Measurements from ENCODE around the gene MTA2.
"Not testable (repeated sequence)": the region's sequence is repeated elsewhere in the genome, so short reads cannot be mapped to it uniquely, and the experiment has no call there.

MTA2 gene

DNA sequence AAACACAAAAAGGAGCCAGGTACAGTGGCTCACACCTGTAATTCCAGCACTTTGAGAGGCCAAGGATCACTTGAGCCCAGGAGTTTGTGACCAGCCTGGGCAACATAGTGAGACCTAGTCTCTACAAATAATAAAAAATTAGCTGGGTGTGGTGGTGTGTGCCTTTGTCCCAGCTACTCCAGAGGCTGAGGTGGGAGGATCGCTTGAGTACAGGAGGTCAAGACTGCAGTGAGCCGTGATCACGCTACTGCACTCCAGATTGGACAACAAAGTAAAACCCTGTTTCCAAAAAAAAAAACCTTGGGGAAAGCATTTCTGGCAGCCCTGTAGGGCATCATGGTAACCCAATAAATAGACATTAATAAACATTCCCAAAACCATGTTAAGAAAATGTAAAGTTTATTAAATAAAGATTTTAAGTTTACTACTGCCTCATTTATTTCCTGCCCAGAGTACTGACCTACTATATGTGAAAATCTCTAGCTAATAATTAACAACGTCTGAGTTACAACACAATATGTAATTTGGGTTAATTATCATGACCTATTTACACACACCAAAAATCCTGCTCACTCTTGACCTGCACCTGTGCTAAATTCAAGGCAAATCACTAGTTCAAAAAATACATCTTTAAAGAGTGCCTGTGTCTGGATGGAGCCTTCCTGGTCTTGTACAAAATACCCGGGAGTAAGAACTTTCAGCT is 36.4 kb downstream of the MTA2 start:
- DNase-seq, result no peak

DNA sequence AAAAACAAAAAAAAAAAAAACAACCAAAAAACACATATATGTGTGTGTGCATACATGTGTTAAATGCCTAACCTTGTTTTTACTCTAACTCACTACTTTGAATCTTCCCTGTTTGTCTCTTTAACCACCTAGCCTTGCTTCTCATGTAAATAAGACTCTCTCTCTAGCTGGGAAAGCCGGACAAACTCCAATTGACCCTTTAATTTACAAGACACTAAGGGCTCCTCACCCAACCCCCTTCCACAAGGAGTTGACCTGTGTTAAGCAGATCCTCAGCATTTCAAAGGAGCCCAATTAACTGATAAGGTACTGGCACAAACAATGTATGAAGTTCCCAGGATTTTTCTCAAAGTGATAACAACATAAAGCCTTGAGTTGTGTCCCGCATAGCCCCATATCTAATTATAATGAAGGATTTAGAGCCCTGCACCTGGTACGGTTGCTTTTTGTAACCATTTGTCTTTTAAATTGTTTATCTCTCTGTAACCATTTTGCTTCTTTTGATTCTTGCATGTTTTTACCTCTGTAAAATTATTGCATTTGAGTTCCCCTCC is 39.9 kb downstream of the MTA2 start:
- DNase-seq, result not testable (repeated sequence)

- peak; percentile 81 for DNase-seq
Observed at GRCh38 chr11:62560566-62561103, 41.0 kb downstream of the MTA2 start.

DNA sequence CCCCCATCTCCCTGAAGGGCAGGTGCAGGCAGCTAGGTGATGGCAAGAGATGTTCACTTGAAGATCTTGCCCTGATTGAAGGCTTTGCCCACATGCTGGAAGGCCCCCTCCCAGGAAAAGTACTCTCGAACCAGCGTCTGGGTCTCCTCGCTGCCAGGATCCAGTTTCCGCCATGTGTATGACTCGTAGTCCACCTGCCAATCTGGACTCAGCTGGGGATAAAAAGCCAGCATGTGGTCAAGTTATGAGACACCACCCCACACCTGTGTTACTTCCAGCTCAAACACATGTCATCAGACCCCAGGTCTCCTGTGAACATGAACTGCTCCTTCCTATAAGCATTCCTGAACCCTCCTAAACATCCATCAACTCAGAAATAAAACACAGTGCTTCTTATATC is 42.0 kb downstream of the MTA2 start:
- DNase-seq, result not testable (repeated sequence)

DNA sequence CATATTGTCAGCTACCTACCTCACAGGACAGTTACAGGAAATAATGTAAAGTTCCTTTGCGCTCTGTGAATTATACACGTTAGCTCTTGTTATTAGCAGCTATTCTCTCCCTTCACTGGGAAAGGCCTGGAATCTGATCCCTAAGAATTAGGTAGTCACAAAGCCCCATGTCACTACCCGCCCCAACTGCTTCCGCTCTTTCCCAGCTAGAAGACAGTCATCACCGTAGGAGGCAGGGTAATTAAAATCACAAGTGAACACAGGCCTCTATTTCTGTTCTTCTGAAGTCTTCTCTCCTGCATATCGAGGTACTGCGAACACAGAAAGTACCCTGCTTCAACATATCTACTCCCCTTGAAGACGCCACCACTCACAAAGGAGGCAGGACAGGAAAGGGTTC is 42.5 kb downstream of the MTA2 start:
- no peak for DNase-seq

- DNase-seq, result no peak
Observed at GRCh38 chr11:62558669-62559068, 43.0 kb downstream of the MTA2 start.

DNA sequence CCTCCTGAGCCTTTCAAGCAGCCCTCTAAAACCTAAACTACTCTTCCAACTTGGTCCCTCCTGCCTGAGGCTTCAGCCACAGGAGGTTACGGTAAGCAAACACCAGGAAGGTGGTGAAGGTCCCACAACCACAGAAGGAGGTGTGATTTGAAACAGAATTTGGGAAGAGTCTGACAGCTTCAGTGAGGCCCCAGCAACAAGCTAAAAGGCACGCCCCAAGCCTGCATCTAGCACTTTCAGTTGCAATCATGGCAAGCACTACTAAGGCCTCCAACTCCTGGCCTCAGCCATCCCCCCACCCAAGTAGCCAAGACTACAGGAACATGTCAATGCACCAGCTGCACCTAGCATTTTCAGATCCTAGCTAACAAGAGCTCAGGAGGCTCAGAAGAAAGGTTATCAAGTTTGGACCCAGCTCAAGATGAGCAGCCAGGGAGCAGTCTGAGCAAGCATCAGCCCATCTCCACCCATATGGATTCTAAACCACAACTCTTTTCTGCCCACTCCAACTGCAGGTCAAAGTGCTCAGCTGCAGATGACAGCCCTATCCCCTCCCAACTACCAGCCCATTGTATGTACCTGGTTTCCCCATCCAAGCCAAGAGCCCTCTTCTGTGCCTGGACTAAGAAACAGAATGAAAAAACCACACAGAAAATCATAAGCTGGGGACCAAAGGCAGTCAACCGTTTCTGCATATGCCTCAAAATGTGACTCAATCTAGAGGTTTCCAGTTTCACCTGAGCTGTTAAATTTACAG is 44.6 kb downstream of the MTA2 start:
- peak; percentile 95 for DNase-seq

GRCh38 chr11:62556108-62556874 is 45.4 kb downstream of the MTA2 start:
- DNase-seq, result peak; percentile 98

DNA sequence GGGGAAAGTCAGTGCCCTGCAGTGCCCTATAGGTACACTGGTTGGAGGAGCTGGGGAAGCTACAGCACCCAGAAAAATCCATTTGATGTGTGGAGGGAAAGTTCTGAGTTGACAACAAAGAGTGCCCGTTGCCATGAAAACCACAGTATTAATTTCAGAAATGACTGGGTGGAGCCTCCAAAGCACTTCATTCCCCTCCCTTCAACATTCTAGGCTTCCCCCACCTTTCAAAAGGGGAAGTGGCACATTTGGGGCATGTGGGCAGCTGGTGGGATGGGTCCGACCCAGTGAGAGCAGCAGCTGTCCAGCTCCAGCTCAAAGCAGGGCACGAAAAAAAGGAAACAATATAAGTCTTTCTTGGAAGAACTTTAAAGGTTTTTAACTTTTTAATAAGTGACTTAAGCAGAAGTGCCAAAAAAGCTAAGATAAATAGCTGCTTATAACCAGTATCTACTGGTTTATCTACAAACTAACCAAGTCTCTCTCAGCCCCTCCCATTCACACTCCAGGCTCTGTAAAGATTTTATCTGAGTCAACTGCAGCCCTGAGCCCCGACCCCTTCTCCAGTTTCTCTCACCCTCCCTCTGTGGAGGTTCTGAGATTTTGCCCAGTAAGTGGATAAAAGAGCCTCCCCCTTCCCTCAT is 46.1 kb downstream of the MTA2 start:
- peak; percentile 94 for DNase-seq

DNA sequence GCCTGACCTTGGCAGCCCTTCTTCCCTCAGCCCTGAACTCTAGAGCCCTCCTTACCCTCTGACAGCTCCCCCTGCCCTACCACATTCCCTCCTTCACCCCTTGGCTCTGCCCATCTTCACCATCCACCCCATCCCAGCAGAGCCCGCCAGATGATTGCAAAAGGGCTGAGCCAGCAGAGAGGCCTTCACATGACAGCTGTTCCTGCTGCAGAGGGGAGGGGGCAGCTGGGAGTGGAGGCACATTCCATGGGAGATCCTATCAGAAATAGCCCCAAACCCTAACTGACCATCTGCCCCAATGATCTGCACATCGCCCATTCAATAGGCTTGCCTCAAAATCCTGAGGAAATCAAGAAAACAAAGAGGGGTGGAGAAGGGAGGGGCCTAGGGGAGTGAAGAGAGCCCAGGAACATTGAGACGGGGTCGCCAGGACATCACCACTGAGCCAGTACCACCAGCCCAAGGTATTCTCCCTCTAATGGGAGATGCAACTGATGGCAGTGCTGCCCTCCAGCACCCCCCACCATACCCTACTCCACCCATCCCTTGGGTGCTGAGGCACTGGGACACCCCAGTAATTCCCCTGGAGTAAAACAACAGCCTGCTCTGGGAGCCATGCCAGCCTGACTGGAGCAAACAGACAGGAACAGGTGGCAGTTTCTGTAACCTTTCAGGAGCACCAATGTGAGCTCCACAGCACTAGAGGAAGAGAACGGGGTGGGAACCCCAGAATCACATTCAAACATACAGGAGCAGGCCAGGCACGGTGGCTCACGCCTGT is 47.1 kb downstream of the MTA2 start:
- no peak for DNase-seq

DNA sequence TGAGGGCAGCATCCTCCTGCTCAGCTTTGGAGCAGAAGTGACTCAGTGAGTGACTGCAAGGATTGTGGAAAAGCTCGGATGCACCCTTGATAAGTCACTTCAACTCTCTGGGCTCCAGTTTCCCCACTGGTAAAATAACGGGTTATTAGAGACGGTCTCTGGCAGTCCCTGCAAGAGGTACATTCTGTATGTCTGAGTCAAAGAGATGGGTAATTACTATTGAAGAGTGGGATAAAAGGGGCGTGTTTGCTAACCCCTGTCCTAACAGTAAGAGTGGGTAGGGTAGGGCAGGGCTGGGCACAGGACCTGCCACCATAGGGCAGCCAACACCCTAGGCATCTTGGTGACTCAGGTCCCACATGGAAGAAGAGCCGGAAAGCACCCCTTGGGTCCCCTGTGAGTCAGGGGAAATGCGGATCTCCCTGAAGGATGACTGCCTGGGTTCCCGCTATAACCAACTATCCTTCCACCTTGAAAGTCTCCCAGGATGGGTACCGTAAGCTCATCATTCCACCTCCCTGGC is 47.8 kb downstream of the MTA2 start:
- DNase-seq, result no peak

DNA sequence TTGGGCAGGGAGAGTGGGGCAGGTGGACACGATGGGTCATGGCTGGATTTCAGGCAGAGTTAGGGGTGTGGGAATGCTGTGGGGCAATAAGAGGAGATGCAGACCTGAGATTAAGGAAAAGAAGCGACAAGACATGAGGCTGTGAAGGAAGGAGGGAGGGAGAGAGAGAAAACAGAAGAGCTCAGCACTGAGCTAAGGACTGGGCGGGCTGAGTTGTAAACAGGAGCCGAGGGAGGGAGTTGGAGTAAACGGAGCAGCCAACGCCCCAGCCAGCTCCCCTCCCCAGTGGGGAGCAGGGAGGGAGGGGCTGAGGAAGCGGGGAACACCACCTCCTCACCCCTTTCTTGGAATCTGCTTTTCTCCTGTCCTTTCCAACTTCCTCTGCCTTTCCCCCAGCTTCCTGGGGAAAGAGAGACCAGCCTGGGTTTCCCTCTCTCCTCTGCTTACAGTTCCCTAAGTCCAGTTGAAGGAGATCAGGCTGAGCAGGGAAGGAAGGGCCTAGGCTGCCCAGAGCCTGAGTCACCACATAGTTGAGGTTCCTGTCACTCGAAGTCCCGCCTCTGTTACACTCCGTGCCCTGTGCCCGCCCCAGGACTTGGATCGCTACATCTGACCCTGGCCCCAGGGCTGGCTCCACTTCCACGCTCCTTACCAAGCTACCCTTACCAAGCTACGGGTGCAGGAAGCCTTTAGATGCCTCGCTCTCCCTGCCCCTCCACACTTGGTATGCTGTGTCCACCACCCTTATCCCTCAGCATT is 48.4 kb downstream of the MTA2 start:
- DNase-seq, result peak; percentile 71

- DNase-seq, result peak; percentile 33
Observed at GRCh38 chr11:62552485-62553079, 49.1 kb downstream of the MTA2 start.

DNA sequence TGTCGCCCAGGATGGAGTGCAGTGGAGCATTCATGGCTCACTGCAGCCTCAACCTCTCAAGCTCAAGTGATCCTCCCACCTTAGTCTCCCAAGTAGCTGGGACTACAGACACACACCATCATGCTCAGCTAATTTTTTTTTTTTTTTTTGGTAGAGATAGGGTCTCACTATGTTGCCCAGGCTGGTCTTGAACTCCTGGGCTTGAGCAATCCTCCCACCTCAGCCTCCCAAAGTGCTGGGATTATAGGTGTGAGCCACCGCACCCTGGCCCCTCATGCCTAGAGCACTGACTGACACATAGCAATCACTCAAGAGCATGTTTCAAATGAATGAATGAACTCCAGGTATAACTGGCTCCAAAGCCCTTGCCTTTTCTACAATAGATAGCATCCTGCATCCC is 51.2 kb downstream of the MTA2 start:
- DNase-seq, result not testable (repeated sequence)

GRCh38 chr11:62548545-62549335 is 52.9 kb downstream of the MTA2 start:
- DNase-seq, result no peak

DNA sequence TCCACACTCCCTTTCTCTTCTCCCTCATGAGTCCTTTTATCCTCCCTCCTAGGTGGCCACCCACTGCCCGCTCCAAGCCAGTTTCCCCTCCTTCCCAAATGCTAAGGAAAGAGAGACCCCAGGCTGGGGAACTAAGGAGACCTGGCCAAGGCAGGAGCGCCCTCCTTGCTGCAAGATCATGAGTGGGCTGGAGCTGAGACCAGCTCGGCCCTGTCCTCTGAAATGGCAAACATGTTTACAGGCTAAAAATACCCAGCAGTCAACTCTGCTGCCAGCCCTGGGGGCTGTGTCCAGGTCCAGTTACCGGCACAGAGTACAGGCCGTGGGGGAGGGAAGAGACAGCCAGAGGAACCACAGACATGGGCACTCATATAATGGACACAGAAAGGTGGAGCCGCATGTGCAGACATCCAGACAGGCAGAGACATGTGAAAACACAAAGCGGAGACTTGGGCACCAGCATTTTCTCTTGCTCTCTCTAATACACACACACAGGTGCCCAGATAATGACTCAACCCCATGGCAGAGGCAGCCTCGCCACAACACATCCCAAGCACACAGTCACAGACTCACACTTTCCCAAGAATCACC is 53.9 kb downstream of the MTA2 start:
- no peak for DNase-seq

DNA sequence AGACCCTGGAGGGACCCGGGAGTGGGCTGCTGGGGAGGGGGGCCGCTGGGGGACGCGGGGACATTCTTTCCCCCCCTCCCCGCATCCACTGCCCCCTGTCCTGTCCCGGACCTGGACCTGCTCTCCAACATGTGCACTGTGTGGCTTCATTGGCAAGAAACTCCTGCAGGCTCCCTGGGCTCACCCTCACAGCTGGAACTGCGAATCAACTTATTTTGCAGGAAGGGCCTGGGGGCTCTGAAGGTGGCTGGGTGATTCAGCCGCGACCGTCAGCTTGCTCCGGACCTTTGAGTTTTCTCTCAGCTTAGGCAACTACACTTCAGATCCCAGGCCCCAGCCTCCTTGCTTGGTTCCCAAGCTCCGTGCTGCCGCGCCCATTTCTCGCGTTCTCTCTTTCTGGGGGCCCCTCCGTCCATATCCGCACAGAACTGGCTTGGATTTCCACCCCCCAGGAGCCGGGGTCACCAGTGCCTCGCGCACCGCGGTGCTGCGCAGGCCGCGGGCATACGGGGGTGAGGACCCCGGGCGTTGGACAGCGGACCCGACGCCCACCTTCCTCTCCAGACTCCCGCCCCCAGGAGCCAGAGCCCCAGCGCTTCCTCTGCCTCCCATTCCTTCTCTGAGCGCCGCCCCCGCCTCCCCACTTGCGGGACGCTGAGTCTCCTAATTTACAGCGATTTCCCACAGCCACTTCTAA is 54.6 kb downstream of the MTA2 start:
- no peak for DNase-seq

DNA sequence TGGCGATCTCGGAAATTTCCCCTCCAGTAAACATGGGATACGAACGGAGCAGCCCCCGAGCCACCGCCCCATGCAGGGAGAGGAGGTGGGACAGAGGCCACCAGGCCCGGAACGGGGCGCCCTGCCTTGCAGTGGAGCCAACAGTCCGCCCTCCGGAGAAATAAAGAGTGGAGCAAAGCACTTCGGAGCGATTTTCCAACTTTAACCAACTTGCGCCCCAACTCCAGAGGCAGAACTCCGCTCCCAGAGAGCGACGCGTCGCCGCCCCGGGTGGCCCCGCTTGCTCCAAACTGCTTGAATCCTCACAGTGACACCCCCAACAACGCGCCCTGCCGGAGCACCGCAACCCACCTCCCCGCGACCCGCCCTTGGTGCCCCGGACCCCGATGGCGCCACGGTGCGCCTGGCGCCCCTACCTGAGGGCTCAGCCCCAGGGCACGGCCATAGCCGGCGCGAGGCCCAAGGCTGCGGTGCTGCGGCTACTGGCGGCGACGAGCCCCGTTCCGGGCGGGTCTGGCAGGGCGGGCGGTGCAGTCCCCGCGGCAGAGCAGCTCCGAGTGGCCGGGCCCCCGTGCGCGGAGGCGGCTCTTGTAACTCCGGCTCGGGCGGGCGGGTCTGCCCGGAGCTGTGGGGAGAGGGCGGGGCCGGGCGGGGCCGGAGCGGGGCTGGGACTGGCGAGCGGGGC is 55.3 kb downstream of the MTA2 start, which contains the start of gene AHNAK:
Gene AHNAK (minus strand): TSS at position 563 of the 685 bp plus-strand sequence. CDS start 10,708 bp downstream, outside the sequence.
- peak; percentile 80 for DNase-seq
